GM23338 (cell line): Measurements from ENCODE around the gene ISL2. TPM values are rescaled to one million over a fixed set of nuclear protein-coding genes. Genes with fewer than 3 reads are reported as not detected.

ENCODE experiments used
- ATAC-seq: fragments of 200-7000 bp; cut with Tn5 transposase; 3 replicates; pipeline ENCODE4 v1.9.1; 2020
- DNase-seq: peaks from one replicate; pipeline ENCODE4 v3.0.0-alpha.2; 2015; ENCODE audit warnings: low spot score
- H2AFZ ChIP-seq: fragments of 200-600 bp; sonication (generic); 2 replicates; pipeline ENCODE4 v1.8.0; 2016; ENCODE audit warnings: antibody characterized with exemption, mild to moderate bottlenecking, moderate library complexity
- H3F3A ChIP-seq: fragments of 200-600 bp; sonication (generic); replicated peaks from 2 replicates; pipeline ENCODE4 v1.8.0; 2017; ENCODE audit warnings: antibody characterized with exemption, mixed run types, low read depth
- H3K27ac ChIP-seq: fragments of 200-600 bp; sonication (generic); 2 replicates; pipeline ENCODE4 v1.6.1; 2016; ENCODE audit warnings: low read depth
- H3K27me3 ChIP-seq: fragments of 200-600 bp; sonication (generic); 2 replicates; pipeline ENCODE4 v1.8.0; 2016; ENCODE audit warnings: mild to moderate bottlenecking, mixed run types, moderate library complexity; ENCODE audit not compliant: insufficient read depth
- H3K36me3 ChIP-seq: fragments of 200-600 bp; sonication (generic); 2 replicates; pipeline ENCODE4 v1.8.0; 2016; ENCODE audit warnings: mild to moderate bottlenecking; ENCODE audit not compliant: insufficient read depth
- H3K4me1 ChIP-seq: fragments of 200-600 bp; sonication (generic); 2 replicates; pipeline ENCODE4 v1.8.0; 2016; ENCODE audit warnings: mild to moderate bottlenecking, moderate library complexity; ENCODE audit not compliant: insufficient read depth
- H3K4me2 ChIP-seq: fragments of 200-600 bp; sonication (generic); 2 replicates; pipeline ENCODE4 v1.7.1; 2017; ENCODE audit warnings: mixed run types
- H3K4me3 ChIP-seq: fragments of 200-600 bp; sonication (generic); 2 replicates; pipeline ENCODE4 v1.6.1; 2016; ENCODE audit warnings: mixed run types
- H3K79me2 ChIP-seq: fragments of 200-600 bp; sonication (generic); replicated peaks from 2 replicates; pipeline ENCODE4 v1.8.0; 2017; ENCODE audit warnings: mild to moderate bottlenecking; ENCODE audit not compliant: insufficient read depth
- H3K9me2 ChIP-seq: fragments of 200-600 bp; sonication (generic); 2 replicates; pipeline ENCODE4 v1.8.0; 2017; ENCODE audit not compliant: insufficient read depth
- H4K20me1 ChIP-seq: fragments of 200-600 bp; sonication (generic); replicated peaks from 2 replicates; pipeline ENCODE4 v1.8.0; 2017; ENCODE audit warnings: mild to moderate bottlenecking; ENCODE audit not compliant: insufficient read depth
- H3K27ac Mint-ChIP-seq: 2 replicates; pipeline ENCODE4 v1.8.0; 2020; ENCODE audit warnings: inconsistent platforms, mild to moderate bottlenecking, moderate library complexity, mixed read lengths
- H3K27me3 Mint-ChIP-seq: 3 replicates; pipeline ENCODE4 v1.8.0; 2022; ENCODE audit warnings: low read depth, mild to moderate bottlenecking, moderate library complexity, mixed read lengths, inconsistent platforms; ENCODE audit not compliant: insufficient read depth, poor library complexity
- H3K36me3 Mint-ChIP-seq: 3 replicates; pipeline ENCODE4 v1.8.0; 2021; ENCODE audit warnings: low read depth, mild to moderate bottlenecking, inconsistent platforms, moderate library complexity, mixed read lengths
- H3K4me1 Mint-ChIP-seq: 3 replicates; pipeline ENCODE4 v1.8.0; 2020; ENCODE audit warnings: mild to moderate bottlenecking, inconsistent platforms, mixed read lengths
- H3K4me3 Mint-ChIP-seq: 3 replicates; pipeline ENCODE4 v1.8.0; 2021; ENCODE audit warnings: moderate library complexity, mild to moderate bottlenecking, inconsistent platforms, mixed read lengths
- H3K9me3 Mint-ChIP-seq: 3 replicates; pipeline ENCODE4 v1.8.0; 2020; ENCODE audit warnings: moderate library complexity, mild to moderate bottlenecking, inconsistent platforms, mixed read lengths
- CREB1 ChIP-seq: fragments of 250-450 bp; sonication (Bioruptor Pico); IDR thresholded peaks from 2 replicates; pipeline ENCODE4 v1.5.0; 2020; ENCODE audit warnings: low read depth, mild to moderate bottlenecking, moderate library complexity
- CTCF ChIP-seq, 2 experiments: fragments of 200-600 bp in 1 of 2; sonication (generic) in 1 of 2; conservative IDR thresholded peaks; 2 replicates each; pipeline versions ENCODE4 v1.5.1 to v1.6.1; 2016 to 2017; ENCODE audit warnings: antibody characterized with exemption in 2 of 2, low read depth in 2 of 2, mild to moderate bottlenecking in 2 of 2, moderate library complexity in 1 of 2
- ETS1 ChIP-seq: IDR thresholded peaks from 2 replicates; pipeline ENCODE4 v1.6.1; 2016; ENCODE audit warnings: antibody characterized with exemption
- EZH2 ChIP-seq: fragments of 200-600 bp; sonication (generic); IDR thresholded peaks from one replicate; pipeline ENCODE4 v1.8.0; 2017; ENCODE audit warnings: antibody characterized with exemption, mild to moderate bottlenecking, low read depth; ENCODE audit not compliant: unreplicated experiment
- EZH2phosphoT487 ChIP-seq: fragments of 200-600 bp; sonication (generic); IDR thresholded peaks from one replicate; pipeline ENCODE4 v1.8.1; 2018; ENCODE audit warnings: antibody characterized with exemption; ENCODE audit not compliant: unreplicated experiment
- JUNB ChIP-seq: IDR thresholded peaks from one replicate; pipeline ENCODE4 v1.6.1; 2016; ENCODE audit warnings: antibody characterized with exemption; ENCODE audit not compliant: unreplicated experiment
- NANOG ChIP-seq: IDR thresholded peaks from 2 replicates; pipeline ENCODE4 v1.6.1; 2016; ENCODE audit warnings: antibody characterized with exemption, borderline replicate concordance
- POLR2AphosphoS5 ChIP-seq: IDR thresholded peaks from 2 replicates; pipeline ENCODE4 v1.6.1; 2016; ENCODE audit warnings: antibody characterized with exemption, low read depth
- REST ChIP-seq: IDR thresholded peaks from one replicate; pipeline ENCODE4 v1.6.1; 2018; ENCODE audit warnings: antibody characterized with exemption; ENCODE audit not compliant: unreplicated experiment
- STAT1 ChIP-seq: IDR thresholded peaks from one replicate; pipeline ENCODE4 v1.6.1; 2016; ENCODE audit warnings: antibody characterized with exemption; ENCODE audit not compliant: unreplicated experiment
- ZNF114 ChIP-seq: fragments of 250-450 bp; sonication (Bioruptor Pico); IDR thresholded peaks from 2 replicates; pipeline ENCODE4 v1.5.0; 2020; ENCODE audit warnings: mild to moderate bottlenecking, moderate library complexity
- ZNF331 ChIP-seq: fragments of 250-450 bp; sonication (Bioruptor Pico); IDR thresholded peaks from 2 replicates; pipeline ENCODE4 v1.5.0; 2020; ENCODE audit warnings: low read depth, mild to moderate bottlenecking, moderate library complexity
- ZNF462 ChIP-seq: fragments of 250-450 bp; sonication (Bioruptor Pico); IDR thresholded peaks from 2 replicates; pipeline ENCODE4 v1.5.0; 2020; ENCODE audit warnings: mild to moderate bottlenecking, moderate library complexity
- polyA plus RNA-seq: library from polyadenylated mRNA; unstranded; fragments of >200 nt; fragmentation: Nextera tagmentation; extraction: Ambion mirVana; gene quantifications from 2 replicates; pipeline ENCODE4 v1.2.1, GENCODE V29; 2016
- total RNA-seq: library from RNA; depleted of rRNA; stranded (reverse); fragments of >200 nt; shearing (Covaris generic); gene quantifications from 2 replicates; pipeline ENCODE4 v1.2.3, GENCODE V29; 2014

Gene ISL2
- total and polyA plus RNA-seq, 2 experiments from 2014 or later, result 0.65 to 2.7 TPM

- Mint-ChIP-seq H3K36me3 (no peaks in the 10 kb centered on the region), H3K4me1 (peaks cover 6% of the 10 kb centered on the region; the same call in 2 of the 3 replicates), H3K4me3 (no peak overlapping the region), H3K27me3 (no peaks in the 10 kb centered on the region), H3K27ac (no peak overlapping the region), H3K9me3 (no peaks in the 10 kb centered on the region)
- Histone ChIP-seq H3K27ac (no peak overlapping the region), H3K4me3 (no peak overlapping the region), H4K20me1 (no peaks in the 10 kb centered on the region), H2AFZ (no peak overlapping the region), H3K4me2 (no peak overlapping the region), H3K36me3 (no peaks in the 10 kb centered on the region), H3K9me2 (no peaks in the 10 kb centered on the region), H3K27me3 (no peaks in the 10 kb centered on the region), H3F3A (no peaks in the 10 kb centered on the region), H3K4me1 (no peaks in the 10 kb centered on the region), H3K79me2 (no peaks in the 10 kb centered on the region)
- no peak for DNase-seq
- ATAC-seq, result no peak
- no peak for TF ChIP-seq CREB1 (CRISPR knock-in tag)
- no peak for TF ChIP-seq REST
- no peak for TF ChIP-seq CTCF (conservative IDR thresholded peaks at IDR 0.05; ENCODE audit: low read depth in 2 of 2)
- no peak for TF ChIP-seq ZNF331
- TF ChIP-seq POLR2AphosphoS5, result no peak
- no peak for TF ChIP-seq EZH2phosphoT487
- TF ChIP-seq NANOG, result no peak
- no peak for TF ChIP-seq JUNB
- no peak for TF ChIP-seq STAT1
- TF ChIP-seq ETS1, result no peak
- no peak for TF ChIP-seq EZH2
- no peak for TF ChIP-seq ZNF462 (CRISPR knock-in tag)
- TF ChIP-seq ZNF114 (CRISPR knock-in tag), result no peak
These were observed 41.2 kb downstream of the ISL2 start for GRCh38 chr15:76377751-76378150.
